Measurements from ENCODE around the gene KNG1.
"Not testable (repeated sequence)": the region's sequence is repeated elsewhere in the genome, so short reads cannot be mapped to it uniquely, and the experiment has no call there.

Gene KNG1

GRCh38 chr3:186710694-186711093, 6.5 kb upstream of the KNG1 start:
- DNase-seq = not testable (repeated sequence)

GRCh38 chr3:186713499-186713898, 3.7 kb upstream of the KNG1 start:
- no peak for DNase-seq

- DNase-seq = no peak
Observed at GRCh38 chr3:186719945-186720739, 3.0 kb downstream of the KNG1 start.

- peak in 1 of 2 donors; percentile 2 for DNase-seq
Observed at GRCh38 chr3:186722457-186722856, 5.3 kb downstream of the KNG1 start.

- DNase-seq = no peak
Observed at GRCh38 chr3:186724911-186725310, 7.8 kb downstream of the KNG1 start.

GRCh38 chr3:186732169-186732766, 15.1 kb downstream of the KNG1 start:
- DNase-seq = no peak

- DNase-seq = no peak
Observed at GRCh38 chr3:186742618-186743380, 25.6 kb downstream of the KNG1 start.

GRCh38 chr3:186743666-186744065, 26.5 kb downstream of the KNG1 start:
- DNase-seq = no peak

- DNase-seq = peak; percentile 54 to 76
Observed at GRCh38 chr3:186746008-186746407, 28.8 kb downstream of the KNG1 start.

- DNase-seq = no peak
Observed at GRCh38 chr3:186750316-186750715, 33.2 kb downstream of the KNG1 start.

- no peak for DNase-seq
Observed at GRCh38 chr3:186751480-186751879, 34.3 kb downstream of the KNG1 start.

- DNase-seq = no peak
Observed at GRCh38 chr3:186754006-186754405, 36.8 kb downstream of the KNG1 start.

GRCh38 chr3:186754871-186755270, 37.7 kb downstream of the KNG1 start:
- DNase-seq = no peak

- DNase-seq = no peak
Observed at GRCh38 chr3:186757214-186757613, 40.1 kb downstream of the KNG1 start.

GRCh38 chr3:186757686-186758220, 40.6 kb downstream of the KNG1 start:
- DNase-seq = no peak

- DNase-seq = no peak
Observed at GRCh38 chr3:186759231-186759930, 42.2 kb downstream of the KNG1 start.

- no peak for DNase-seq
Observed at GRCh38 chr3:186760141-186760833, 43.1 kb downstream of the KNG1 start.

GRCh38 chr3:186760897-186761447, 43.8 kb downstream of the KNG1 start:
- no peak for DNase-seq

- no peak for DNase-seq
Observed at GRCh38 chr3:186772281-186772694, 55.1 kb downstream of the KNG1 start.

- DNase-seq = peak; percentile 72 to 74
Observed at GRCh38 chr3:186772701-186773417, 55.7 kb downstream of the KNG1 start.

- DNase-seq = no peak
Observed at GRCh38 chr3:186775999-186776398, 58.8 kb downstream of the KNG1 start.
